A549 (cell line): ENCODE results near the gene CC2D1A. TPM values are rescaled to one million over a fixed set of nuclear protein-coding genes. Genes with fewer than 3 reads are reported as not detected.
"Not testable (repeated sequence)": the region's sequence is repeated elsewhere in the genome, so short reads cannot be mapped to it uniquely, and the experiment has no call there.

Source experiments
- ATAC-seq, 2 experiments: fragments of 200-7000 bp in 1 of 2; fragments of >200 bp in 1 of 2; cut with Nextera tagmentation in 1 of 2; cut with Tn5 transposase in 1 of 2; 3 replicates each; pipeline versions ENCODE4 v1.8.0 to v1.9.1; 2018 to 2020; ENCODE audit warnings: mild to moderate bottlenecking in 1 of 2, moderate library complexity in 1 of 2
- CTCF ChIA-PET: fragments of 300-600 bp; sonication (Branson Sonifier 250); formaldehyde crosslinking; extraction: SDS; loops from one replicate; lab custom pipeline; 2021; ENCODE audit warnings: antibody characterized with exemption, inconsistent platforms; lab: Yijun Ruan, JAX
- POLR2A ChIA-PET: fragments of 350-600 bp; formaldehyde crosslinking; extraction: SDS; loops from one replicate; lab custom pipeline; 2021; ENCODE audit warnings: antibody characterized with exemption, inconsistent platforms; lab: Yijun Ruan, JAX
- DNase-seq, 2 experiments: peaks; one replicate each; pipeline versions ENCODE4 v3.0.0 to v3.0.0-alpha.2; 2011 to 2016; ENCODE audit warnings: low read depth in 1 of 2, low spot score in 1 of 2
- FAIRE-seq: peaks from 2 replicates; lab custom pipeline; 2011; peaks lifted over from hg19 to GRCh38; lab: Jason Lieb, UNC
- H3K27ac ChIP-seq, 2 experiments: fragments of >200 bp; sonication (Bioruptor Twin); formaldehyde crosslinking; 3 replicates each; pipeline ENCODE4 v1.5.1; 2016 to 2017
- H3K4me1 ChIP-seq: fragments of >200 bp; sonication (Bioruptor Twin); formaldehyde crosslinking; 3 replicates; pipeline ENCODE4 v1.6.1; 2016
- H3K4me2 ChIP-seq: fragments of >200 bp; sonication (Bioruptor Twin); formaldehyde crosslinking; 3 replicates; pipeline ENCODE4 v1.6.1; 2016
- H3K4me3 ChIP-seq: fragments of >200 bp; sonication (Bioruptor Twin); formaldehyde crosslinking; 3 replicates; pipeline ENCODE4 v1.5.1; 2016
- H3K9me3 ChIP-seq: fragments of >200 bp; sonication (Bioruptor Twin); formaldehyde crosslinking; 3 replicates; pipeline ENCODE4 v1.6.1; 2016
- ATOH8 ChIP-seq: fragments of 250-450 bp; sonication (Bioruptor Pico); IDR thresholded peaks from 2 replicates; pipeline ENCODE4 v1.5.0; 2020; ENCODE audit warnings: low read depth, mild to moderate bottlenecking, moderate library complexity
- CEBPB ChIP-seq, 2 experiments: fragments of >200 bp in 1 of 2; sonication (Bioruptor Twin) in 1 of 2; formaldehyde crosslinking in 1 of 2; IDR thresholded peaks; 2 replicates each; pipeline ENCODE4 v1.6.1; 2012 to 2016
- ESRRA ChIP-seq: fragments of 150-350 bp; IDR thresholded peaks from 2 replicates; pipeline ENCODE4 v1.6.1; 2014; ENCODE audit warnings: mild to moderate bottlenecking, low read length, borderline replicate concordance
- FOSB ChIP-seq: fragments of 250-450 bp; sonication (Bioruptor Pico); IDR thresholded peaks from 2 replicates; pipeline ENCODE4 v1.5.0; 2020; ENCODE audit warnings: mild to moderate bottlenecking, moderate library complexity
- HES2 ChIP-seq: fragments of >200 bp; sonication (Bioruptor Twin); formaldehyde crosslinking; IDR thresholded peaks from 2 replicates; pipeline ENCODE4 v1.6.1; 2016
- NFE2L2 ChIP-seq: fragments of 150-350 bp; conservative IDR thresholded peaks from 2 replicates; pipeline ENCODE4 v1.6.1; 2014; ENCODE audit warnings: low read length
- NR3C1 ChIP-seq: fragments of >200 bp; sonication (Bioruptor Twin); formaldehyde crosslinking; IDR thresholded peaks from 3 replicates; pipeline ENCODE4 v1.6.1; 2017
- PHF8 ChIP-seq: fragments of 200-600 bp; sonication (generic); IDR thresholded peaks from 2 replicates; pipeline ENCODE4 v1.6.1; 2016; ENCODE audit warnings: low read depth, mild to moderate bottlenecking, antibody characterized with exemption, moderate library complexity, borderline replicate concordance
- REST ChIP-seq: fragments of 200-600 bp; sonication (generic); IDR thresholded peaks from 2 replicates; pipeline ENCODE4 v1.6.1; 2016; ENCODE audit warnings: antibody characterized with exemption, mild to moderate bottlenecking, moderate library complexity
- RFX5 ChIP-seq: fragments of 450-650 bp; IDR thresholded peaks from 2 replicates; pipeline ENCODE4 v1.7.1; 2014; ENCODE audit warnings: antibody characterized with exemption, mild to moderate bottlenecking, moderate library complexity
- USF2 ChIP-seq: fragments of 450-650 bp; IDR thresholded peaks from 2 replicates; pipeline ENCODE4 v1.6.1; 2014; ENCODE audit warnings: antibody characterized with exemption
- WGBS: methylation state at CpG from one replicate; pipeline ENCODE4 v1.1.6; 2017; ENCODE audit errors: missing lambda C conversion rate; 5-methylcytosine and 5-hydroxymethylcytosine counted together
- polyA plus RNA-seq, 4 experiments: library from polyadenylated mRNA; depleted of rRNA in 3 of 4; stranded (reverse); fragments of >200 nt; fragmentation: RNase III in 1 of 4; extraction: RNeasy Plus Mini Kit Qiagen cat#74134 plus additional on column Dnase treatment in 1 of 4; gene quantifications; 2 replicates in 3 of 4; 3 replicates in 1 of 4; pipeline ENCODE4 v1.2.3, GENCODE V29; 2011 to 2017

The CC2D1A gene
- polyA plus RNA-seq, 2 of the 4 experiments (the other 2 are of a cell fraction): 4.8 to 13.9 TPM

GRCh38 chr19:13918726-13919411 lies 12.9 kb downstream of the CC2D1A start (continued):
- no peak for TF ChIP-seq REST
- no peak for TF ChIP-seq CEBPB (IDR thresholded peaks at IDR 0.05)
- no peak for TF ChIP-seq NR3C1
- TF ChIP-seq NFE2L2: no peak
- TF ChIP-seq ATOH8 (CRISPR knock-in tag): no peak
- no peak for TF ChIP-seq HES2

GRCh38 chr19:13920524-13920923 lies 14.5 kb downstream of the CC2D1A start:
- no peaks in the 10 kb centered on the region for H3K9me3 ChIP-seq
- no peak for FAIRE-seq
- WGBS: 86% methylated on average over 4 of the region's 11 CpGs
- H3K4me2 ChIP-seq: no peak overlapping the region
- no peak overlapping the region for H3K27ac ChIP-seq
- no peak overlapping the region for H3K4me3 ChIP-seq
- ATAC-seq: no peak
- POLR2A ChIA-PET: no interaction called here
- DNase-seq: no peak
- CTCF ChIA-PET: interaction anchor here (1.8 kb wide), 1 partner anchor 15 kb away, joined by 4 read pairs; no protein-coding TSS in a partner anchor
- no peaks in the 10 kb centered on the region for H3K4me1 ChIP-seq
- no peak for TF ChIP-seq REST
- no peak for TF ChIP-seq FOSB (CRISPR knock-in tag)
- TF ChIP-seq ESRRA: no peak
- no peak for TF ChIP-seq RFX5
- no peak for TF ChIP-seq HES2

- ChIA-PET CTCF (interaction anchor here (0.6 to 1.8 kb wide), 3 partner anchors 15 to 82 kb away, joined by 3 to 4 read pairs (median 3); no protein-coding TSS in a partner anchor), POLR2A (no interaction called here)
- 100% methylated on average over 2 of the region's 2 CpGs for WGBS
- H3K4me3 ChIP-seq: no peak overlapping the region
- no peaks in the 10 kb centered on the region for H3K4me1 ChIP-seq
- TF ChIP-seq PHF8 (no peak), USF2 (peak; percentile 65)
- no peak overlapping the region for H3K27ac ChIP-seq
- DNase-seq (peak; percentile 28 to 76), FAIRE-seq (no peak), ATAC-seq (peak; percentile 56 to 91; a peak in 4 of 6 replicates)
- H3K9me3 ChIP-seq: no peaks in the 10 kb centered on the region
- no peak overlapping the region for H3K4me2 ChIP-seq
Observed at GRCh38 chr19:13920940-13921747, 15.1 kb downstream of the CC2D1A start.

- H3K4me2 ChIP-seq, POLR2A ChIA-PET, H3K4me1 ChIP-seq, H3K9me3 ChIP-seq, DNase-seq, H3K27ac ChIP-seq, H3K4me3 ChIP-seq, FAIRE-seq, ATAC-seq: not testable (repeated sequence)
- 86% methylated on average over 6 of the region's 6 CpGs for WGBS
- CTCF ChIA-PET: interaction anchor here (1.8 kb wide), 1 partner anchor 14 kb away, joined by 4 read pairs; no protein-coding TSS in a partner anchor
Observed at GRCh38 chr19:13922118-13922517, 16.1 kb downstream of the CC2D1A start.
